Spleen (tissue), 7 donors: ENCODE measurements around the gene PGLYRP2.

ENCODE experiments used
- POLR2A ChIP-seq, 3 donors: fragments of 450-650 bp; IDR thresholded peaks; one replicate each; pipeline ENCODE4 v1.5.1; 2017; ENCODE audit warnings: antibody characterized with exemption in 3 of 3, mild to moderate bottlenecking in 1 of 3
- POLR2AphosphoS5 ChIP-seq, 3 donors: sonication (generic); formaldehyde crosslinking; IDR thresholded peaks; one replicate each; pipeline ENCODE4 v1.5.1; 2017; ENCODE audit warnings: antibody characterized with exemption in 3 of 3
- TF ChIP-seq, protein P1 (sequence below), 11 experiments: fragments of 200-600 bp in 7 of 11; fragments of 450-650 bp in 4 of 11; sonication (generic) in 4 of 11; IDR thresholded peaks in 8 of 11; conservative IDR thresholded peaks in 3 of 11; 1 replicate in 7 of 11; 2 replicates in 4 of 11; pipeline versions ENCODE4 v1.4.0 to v1.8.0; 2016 to 2021; ENCODE audit warnings: antibody characterized with exemption in 11 of 11, inconsistent platforms in 4 of 11, mild to moderate bottlenecking in 1 of 11
- donor health status: DM: no; HTN: no; CAD: no; lungs with moderate emphysema.
- donor health status: DM: no; HTN: no; CAD: no.
- donor health status: DM: no; HTN: no; CAD: no.

DNA sequence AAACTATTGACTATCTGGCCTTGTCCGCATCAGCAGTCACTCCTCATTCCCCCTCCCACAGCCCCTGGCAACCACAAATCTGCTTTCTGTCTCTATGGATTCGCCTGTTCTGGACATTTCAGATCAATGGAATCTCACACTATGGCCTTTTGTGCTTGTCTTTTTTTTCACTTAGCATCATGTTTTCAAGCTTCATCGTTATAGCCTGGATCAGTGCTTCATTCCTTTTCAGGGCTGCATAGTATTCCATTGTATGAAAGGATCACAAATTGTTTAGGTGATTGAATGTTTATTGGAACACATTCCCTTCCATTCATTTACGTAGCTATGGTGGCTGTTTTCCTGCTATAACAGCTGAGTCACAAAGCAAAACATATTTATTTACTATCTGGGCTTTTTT, 7.7 kb upstream of the PGLYRP2 start:
- no peak for TF ChIP-seq POLR2AphosphoS5 (IDR thresholded peaks at IDR 0.05)
- no peak for TF ChIP-seq POLR2A (IDR thresholded peaks at IDR 0.05)
- TF ChIP-seq, protein P1, sequence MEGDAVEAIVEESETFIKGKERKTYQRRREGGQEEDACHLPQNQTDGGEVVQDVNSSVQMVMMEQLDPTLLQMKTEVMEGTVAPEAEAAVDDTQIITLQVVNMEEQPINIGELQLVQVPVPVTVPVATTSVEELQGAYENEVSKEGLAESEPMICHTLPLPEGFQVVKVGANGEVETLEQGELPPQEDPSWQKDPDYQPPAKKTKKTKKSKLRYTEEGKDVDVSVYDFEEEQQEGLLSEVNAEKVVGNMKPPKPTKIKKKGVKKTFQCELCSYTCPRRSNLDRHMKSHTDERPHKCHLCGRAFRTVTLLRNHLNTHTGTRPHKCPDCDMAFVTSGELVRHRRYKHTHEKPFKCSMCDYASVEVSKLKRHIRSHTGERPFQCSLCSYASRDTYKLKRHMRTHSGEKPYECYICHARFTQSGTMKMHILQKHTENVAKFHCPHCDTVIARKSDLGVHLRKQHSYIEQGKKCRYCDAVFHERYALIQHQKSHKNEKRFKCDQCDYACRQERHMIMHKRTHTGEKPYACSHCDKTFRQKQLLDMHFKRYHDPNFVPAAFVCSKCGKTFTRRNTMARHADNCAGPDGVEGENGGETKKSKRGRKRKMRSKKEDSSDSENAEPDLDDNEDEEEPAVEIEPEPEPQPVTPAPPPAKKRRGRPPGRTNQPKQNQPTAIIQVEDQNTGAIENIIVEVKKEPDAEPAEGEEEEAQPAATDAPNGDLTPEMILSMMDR (IDR thresholded peaks at IDR 0.05 in 8 of 11, conservative IDR thresholded peaks at IDR 0.05 in 3 of 11): no peak
